Activated naive CD8-positive, alpha-beta T cell treated with anti-CD3 and anti-CD28 coated beads, Interleukin-2, amount 50 U/mL, for 16 hours (primary cell): ENCODE data around the gene CADPS2.

ENCODE experiments used
- DNase-seq: peaks from one replicate; pipeline ENCODE4 v3.0.0-alpha.2; 2020; ENCODE audit warnings: low read depth, low spot score

Gene CADPS2

DNA sequence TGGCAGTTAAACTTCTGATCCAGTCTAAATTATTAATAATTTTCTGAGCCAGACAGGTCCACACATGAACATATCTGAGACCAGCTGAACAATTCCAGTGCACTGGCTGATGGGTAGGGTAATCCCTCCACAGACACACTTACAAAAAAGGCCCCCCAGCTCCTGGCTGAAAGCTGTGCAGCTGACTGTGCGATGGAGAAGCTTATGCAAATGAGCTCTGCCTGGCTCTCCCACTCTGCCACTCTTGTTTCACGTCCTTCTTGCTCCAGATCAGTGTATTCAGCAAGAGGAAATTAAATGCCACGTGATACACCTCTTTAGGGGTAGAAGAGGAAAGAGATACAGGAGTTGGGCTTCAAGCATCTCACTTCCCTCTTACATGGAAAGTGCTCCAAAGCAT, 505.3 kb downstream of the CADPS2 start:
- DNase-seq = no peak

- no peak for DNase-seq
These were observed 506.8 kb downstream of the CADPS2 start for GRCh38 chr7:122379491-122379890.

DNA sequence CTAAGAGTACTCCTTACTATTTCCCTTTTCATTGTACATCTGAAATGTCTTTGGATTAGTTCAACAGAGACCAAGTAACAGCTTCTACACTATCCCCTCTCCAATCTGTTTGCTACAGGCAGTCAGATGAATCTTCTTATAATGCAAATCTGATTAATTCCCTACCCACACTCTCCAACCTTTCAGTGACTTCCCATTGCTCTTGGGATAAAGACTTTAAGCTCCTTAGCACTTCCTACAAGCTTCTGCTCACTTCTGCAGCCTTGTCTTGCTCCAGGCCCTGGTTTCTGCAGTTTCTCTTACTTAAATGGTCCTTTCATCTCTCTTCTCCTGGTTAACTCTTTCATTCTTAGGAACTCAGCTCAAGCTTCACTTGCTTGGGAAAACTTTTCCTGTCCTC, 516.5 kb downstream of the CADPS2 start:
- no peak for DNase-seq

GRCh38 chr7:122364761-122365280, 521.4 kb downstream of the CADPS2 start:
- no peak for DNase-seq

DNA sequence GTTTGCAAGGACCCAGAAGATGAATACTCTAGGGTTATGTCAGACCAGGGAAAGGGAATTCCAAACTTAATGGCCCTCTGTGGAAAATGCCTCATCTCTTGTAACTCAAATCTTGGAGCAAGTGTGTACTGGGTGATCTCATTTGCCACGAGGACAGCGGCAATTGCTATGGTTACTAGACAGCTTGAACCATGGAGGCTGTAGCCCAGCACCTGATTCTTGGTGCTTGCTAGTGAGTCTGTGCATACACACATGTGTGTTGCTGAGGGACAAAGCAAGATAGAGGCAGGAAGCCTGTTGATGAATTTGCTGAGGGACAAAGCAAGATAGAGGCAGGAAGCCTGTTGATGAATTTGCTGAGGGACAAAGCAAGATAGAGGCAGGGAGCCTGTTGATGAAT, 523.1 kb downstream of the CADPS2 start:
- no peak for DNase-seq

GRCh38 chr7:122362473-122362872, 523.8 kb downstream of the CADPS2 start:
- DNase-seq = no peak

DNA sequence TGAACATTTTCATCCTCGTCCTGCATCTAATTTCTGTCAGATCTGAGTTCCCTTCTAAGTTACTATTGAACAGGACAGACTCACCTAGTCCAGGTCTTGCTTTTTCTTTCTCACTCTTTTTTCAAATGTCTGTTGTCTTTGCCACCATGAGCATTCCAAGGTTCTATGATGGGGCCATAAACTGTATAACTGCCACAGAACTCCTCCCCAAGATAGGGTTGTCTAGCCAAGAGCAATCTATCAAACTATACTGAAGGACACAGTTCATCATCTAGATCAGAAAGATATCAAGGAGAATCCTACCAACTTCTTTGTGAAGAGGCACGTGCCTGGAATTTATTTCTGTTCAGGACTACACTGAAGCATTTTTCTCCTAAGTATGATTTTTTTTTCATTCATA, 531.6 kb downstream of the CADPS2 start:
- DNase-seq = no peak

DNA sequence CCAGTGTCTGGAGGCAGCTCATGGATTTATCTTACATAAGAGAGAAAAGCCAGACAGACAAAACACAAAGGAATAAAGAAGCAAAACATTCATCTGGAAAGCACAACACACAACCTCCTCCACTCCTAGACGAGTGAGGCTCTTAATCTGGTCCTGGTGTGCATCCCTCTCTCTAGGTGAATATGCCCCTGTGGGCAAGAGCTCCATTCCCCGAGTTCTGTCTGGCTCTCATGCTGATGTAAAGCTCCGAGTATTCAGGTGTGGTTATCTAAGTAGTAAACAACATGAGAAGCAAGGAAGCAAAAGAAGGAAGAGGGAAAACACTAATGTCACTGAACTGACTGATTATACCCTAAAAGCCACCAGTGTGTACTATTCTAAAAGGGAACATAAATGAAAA, 533.8 kb downstream of the CADPS2 start:
- no peak for DNase-seq

GRCh38 chr7:122350701-122351100, 535.6 kb downstream of the CADPS2 start:
- no peak for DNase-seq

DNA sequence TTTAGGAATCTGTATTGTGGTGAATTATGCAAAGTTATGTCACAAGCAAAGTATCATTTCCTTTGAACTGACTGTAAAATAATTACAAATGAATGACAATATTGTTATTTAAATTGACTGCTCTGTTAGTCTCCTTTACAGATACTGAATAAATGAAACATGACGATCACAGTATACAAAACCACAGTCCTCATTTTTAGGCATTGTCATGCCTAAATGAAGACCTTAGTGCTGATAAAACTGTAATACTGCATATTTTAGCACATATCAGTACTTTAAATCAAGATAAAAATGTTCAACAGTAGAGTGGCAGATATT, 542.0 kb downstream of the CADPS2 start:
- no peak for DNase-seq

DNA sequence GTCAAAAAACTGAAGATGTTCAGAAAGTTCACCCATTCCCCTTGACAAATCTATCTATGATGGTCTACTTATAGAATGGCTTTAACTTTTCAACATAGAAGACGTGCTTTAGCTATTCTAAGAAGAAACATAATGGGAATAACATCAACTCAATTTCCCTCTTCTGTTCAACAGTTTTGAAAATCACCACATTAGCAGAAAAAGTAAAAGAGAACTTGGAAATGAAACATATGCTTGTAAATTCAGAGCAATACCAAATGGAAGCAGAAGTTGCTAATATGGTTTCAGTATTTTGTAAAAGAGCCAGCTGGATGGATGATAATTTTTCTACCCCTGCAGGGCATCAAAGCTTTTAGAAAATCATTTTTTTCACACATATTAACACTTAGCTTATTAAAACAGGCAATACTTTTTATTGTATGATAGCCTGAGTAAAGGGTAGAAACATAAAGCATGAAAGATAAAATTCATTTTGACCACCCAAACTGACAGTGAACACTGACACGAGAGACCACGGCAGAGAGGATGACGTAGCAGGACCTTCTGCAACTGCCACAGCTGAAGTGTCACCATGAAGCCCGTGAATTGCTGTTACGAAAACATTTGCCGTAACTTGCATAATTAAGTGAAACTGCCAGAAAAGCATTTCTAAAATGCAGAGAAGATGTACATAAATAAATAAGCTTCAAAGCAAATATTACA, 542.5 kb downstream of the CADPS2 start:
- DNase-seq = no peak

GRCh38 chr7:122340427-122340826, 545.8 kb downstream of the CADPS2 start:
- DNase-seq = no peak

DNA sequence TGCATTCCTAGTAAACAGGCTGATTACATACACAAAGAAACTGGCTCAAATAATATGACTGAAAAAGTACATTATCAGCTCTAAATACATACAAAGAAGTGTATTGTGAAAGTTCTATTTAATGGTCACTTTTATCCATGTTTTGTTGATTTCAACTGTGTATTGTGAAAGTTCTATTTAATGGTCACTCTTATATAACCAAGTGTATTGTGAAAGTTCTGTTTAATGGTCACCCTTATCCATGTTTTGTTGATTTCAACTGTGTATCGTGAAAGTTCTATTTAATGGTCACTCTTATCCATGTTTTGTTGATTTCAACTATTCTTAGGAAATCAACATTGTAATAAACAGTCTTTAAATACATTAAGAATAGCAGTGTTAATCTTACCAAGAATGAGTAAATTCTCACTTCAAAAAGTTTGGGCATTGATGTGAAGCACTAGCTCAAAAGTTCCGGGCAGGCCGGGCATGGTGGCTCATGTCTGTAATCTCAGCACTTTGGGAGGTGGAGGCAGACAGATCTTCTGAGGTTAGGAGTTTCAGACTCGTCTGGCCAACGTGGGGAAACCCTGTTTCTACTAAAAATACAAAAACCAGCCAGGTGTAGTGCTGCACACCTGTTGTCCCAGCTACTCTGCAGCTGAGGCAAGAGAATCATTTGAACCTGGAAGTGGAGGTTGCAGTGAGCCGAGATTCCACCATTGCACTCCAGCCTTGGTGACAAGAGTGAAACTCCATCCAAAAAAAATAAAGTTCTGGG, 546.9 kb downstream of the CADPS2 start:
- no peak for DNase-seq

GRCh38 chr7:122337011-122337410, 549.2 kb downstream of the CADPS2 start:
- DNase-seq = no peak

- DNase-seq = no peak
These were observed 557.0 kb downstream of the CADPS2 start for GRCh38 chr7:122329145-122329802.

DNA sequence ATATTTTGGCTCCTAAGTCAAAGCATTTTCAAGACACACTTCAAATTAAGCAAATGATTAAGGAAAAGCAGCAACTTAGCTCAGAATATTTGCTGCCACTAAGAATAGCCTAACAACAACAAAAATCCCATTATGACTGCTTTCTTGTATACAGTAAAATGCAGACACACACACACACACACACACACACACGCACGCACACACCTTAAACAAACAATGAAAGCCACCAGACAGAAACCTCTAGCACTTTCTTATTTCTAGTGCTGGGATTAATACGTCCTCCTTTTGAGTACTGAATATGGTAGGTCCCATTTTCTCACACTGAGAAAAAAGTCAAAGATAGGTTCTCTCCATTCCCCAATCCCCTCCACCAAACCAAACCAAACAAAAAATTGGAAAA, 558.3 kb downstream of the CADPS2 start:
- no peak for DNase-seq

DNA sequence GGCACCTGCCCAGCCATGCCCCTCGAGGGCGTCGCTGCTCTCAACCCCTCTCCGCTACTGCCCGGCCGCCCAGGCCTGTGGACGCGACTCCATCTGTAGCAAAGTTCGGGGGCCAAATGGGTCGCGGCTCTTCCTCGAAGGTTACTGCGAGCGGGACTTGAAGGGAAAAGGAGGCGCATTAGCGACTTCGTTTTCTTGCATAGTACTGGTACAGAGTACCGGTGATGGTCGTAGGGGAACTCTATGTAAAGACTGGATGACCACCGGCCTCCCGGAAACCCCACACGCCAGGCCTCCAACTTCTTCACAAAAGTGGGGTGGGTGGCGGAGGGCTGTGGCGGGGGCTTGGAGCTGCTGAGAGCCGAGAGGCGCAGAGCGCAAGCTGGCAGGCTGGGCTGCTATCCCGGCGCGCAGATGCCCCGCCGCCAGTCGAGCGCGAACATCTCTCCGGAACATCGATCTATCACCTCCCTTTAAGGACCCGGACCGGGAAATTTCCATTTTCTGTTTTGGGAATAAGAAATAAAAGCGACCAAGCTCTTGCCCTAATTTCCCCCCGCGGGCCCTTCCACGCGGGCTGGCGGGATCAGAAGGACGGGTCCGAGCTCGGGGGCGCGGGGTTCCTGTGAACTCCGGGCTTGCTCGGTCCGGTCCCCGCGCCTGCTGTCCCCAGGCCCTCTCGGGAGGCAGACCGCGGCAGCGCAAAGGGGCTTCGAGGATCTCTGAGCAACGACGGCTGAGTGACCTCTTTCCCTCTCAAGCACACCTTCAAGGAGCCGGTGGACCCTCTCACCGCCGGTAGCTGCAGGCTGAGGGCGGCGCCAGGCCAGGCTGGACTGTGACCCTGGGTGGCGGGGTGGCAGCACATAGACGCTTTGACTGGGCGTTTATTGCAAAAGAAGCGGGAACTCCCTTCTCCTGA, 569.5 kb downstream of the CADPS2 start:
- no peak for DNase-seq

DNA sequence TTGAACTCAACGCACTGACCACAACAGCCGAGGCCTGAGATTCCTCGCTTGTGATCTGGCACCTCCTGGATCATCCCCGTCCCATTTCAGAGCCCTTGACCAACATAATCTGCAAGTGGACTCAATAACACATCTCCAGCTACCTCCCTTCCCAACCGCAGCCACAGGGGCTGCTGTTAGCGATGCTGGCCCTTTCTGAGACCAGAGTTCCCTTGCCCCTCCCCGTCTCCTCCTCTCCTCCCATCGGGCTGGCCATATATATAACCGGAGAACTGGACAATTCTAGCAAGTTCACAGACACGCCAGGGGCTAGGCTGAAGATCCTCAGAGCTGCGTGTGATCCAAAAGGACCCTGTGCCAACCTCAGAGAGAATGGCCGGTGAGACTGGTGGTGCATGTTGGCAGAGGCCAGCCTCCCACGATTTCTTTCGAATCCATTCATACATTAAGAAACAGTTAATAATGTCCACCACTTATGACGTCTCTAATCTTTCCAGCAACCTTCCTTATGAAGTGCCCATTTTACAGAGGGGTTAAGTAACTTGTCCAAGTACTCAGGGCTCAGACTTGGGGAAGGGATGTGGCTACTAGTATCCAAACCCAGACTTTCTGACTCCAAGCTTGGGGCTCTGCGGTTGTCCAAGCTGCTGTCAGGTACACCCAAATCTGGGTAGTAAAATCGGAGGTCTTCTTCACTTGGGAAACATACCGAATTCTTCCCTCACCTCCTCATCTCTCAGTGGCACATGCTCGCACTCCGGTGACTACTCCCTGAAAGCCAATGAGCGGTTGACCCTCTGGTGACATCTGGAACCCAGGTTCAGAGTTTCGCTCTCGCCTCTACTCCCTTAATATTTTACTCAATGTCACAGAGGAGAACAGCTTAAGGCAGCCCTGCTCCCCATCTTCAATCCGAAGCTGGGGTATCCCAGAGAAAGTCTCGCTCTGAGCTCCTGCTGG, 570.5 kb downstream of the CADPS2 start:
- no peak for DNase-seq

GRCh38 chr7:122314284-122314683, 572.0 kb downstream of the CADPS2 start:
- no peak for DNase-seq

GRCh38 chr7:122312789-122313188, 573.5 kb downstream of the CADPS2 start:
- DNase-seq = no peak
